Measurements from ENCODE around the gene EPHA6.
"Not testable (repeated sequence)": the region's sequence is repeated elsewhere in the genome, so short reads cannot be mapped to it uniquely, and the experiment has no call there.

Gene EPHA6

DNA sequence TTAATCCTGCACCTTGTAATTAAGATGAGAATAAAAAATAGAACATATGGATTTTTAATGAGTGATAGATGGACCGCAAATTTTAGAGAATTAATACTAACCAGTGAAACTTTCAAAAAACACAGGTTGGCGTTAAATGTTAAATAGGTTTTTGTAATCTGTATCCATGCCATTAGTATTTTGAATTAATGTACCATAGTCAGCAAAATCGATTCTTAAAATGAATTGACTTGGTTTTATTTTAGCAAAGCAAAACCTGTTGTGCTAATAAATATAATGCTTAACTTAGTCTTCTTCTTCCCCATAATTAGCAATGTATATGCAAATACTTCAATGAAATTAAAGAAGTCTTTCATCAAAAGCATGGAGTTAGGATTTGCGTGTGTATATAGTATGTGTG is 63.1 kb downstream of the EPHA6 start:
- DNase-seq (ENCODE audit: low read depth, low spot score) = no peak
- H3K4me3 ChIP-seq (ENCODE audit: low read length) = no peak overlapping the region

DNA sequence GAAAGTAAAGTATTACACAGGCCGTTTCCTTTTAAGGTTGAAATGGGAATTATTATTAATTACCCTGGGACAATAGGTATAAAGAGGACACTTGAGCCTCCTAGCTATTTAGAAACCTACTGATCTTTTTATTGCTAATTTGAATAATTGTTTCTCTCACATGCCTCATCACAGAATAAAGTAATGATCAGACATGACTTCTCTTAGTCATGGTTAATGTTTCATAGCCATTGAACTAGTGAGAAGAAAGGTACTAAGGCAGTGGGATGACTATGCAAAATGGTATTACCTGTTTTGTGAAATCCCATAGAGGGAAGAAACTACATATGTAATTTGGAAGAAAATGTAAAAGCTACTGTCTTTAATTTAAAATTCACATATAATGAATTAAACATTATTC is 85.6 kb downstream of the EPHA6 start:
- DNase-seq (ENCODE audit: low read depth, low spot score) = no peak
- no peak overlapping the region for H3K4me3 ChIP-seq (ENCODE audit: low read length)

DNA sequence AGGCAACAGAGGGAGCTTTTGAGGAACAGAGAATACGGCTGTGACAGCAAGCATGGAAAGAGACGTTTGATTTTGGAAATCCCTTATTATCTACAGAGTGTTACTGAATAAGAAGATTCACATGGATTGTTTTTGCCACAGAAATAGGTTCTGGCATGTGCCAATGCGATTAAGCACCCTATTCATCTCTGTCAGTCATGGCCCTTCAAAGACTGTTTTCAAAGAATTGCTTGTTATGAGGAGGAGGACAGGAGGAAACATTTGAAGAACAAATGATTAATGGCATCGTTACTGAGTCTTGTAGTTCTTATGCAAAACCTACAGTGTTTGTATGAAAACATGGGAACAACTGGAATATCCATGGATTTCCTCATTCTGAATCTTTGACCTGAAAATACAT is 86.2 kb downstream of the EPHA6 start:
- no peak overlapping the region for H3K4me3 ChIP-seq (ENCODE audit: low read length)
- DNase-seq (ENCODE audit: low read depth, low spot score) = no peak

DNA sequence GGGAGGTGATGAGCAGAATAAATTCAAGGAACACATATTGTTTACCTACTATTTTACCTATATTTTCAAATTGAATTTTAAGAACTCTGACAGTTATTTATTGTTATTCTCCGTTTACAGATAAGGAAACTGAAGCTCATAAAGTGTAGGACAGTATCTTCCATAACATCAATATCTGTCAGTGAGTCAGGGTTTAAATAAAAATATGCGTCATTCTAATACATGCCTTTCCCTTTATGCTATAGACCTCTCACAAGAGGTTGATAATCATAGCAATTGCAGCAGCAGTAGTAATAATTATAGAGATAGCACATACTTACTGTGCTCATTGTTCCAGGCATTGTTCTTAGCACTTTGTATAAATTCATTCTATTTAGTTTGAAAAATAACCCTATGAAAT is 101.1 kb downstream of the EPHA6 start:
- no peak overlapping the region for H3K4me3 ChIP-seq (ENCODE audit: low read length)
- DNase-seq (ENCODE audit: low read depth, low spot score) = no peak

DNA sequence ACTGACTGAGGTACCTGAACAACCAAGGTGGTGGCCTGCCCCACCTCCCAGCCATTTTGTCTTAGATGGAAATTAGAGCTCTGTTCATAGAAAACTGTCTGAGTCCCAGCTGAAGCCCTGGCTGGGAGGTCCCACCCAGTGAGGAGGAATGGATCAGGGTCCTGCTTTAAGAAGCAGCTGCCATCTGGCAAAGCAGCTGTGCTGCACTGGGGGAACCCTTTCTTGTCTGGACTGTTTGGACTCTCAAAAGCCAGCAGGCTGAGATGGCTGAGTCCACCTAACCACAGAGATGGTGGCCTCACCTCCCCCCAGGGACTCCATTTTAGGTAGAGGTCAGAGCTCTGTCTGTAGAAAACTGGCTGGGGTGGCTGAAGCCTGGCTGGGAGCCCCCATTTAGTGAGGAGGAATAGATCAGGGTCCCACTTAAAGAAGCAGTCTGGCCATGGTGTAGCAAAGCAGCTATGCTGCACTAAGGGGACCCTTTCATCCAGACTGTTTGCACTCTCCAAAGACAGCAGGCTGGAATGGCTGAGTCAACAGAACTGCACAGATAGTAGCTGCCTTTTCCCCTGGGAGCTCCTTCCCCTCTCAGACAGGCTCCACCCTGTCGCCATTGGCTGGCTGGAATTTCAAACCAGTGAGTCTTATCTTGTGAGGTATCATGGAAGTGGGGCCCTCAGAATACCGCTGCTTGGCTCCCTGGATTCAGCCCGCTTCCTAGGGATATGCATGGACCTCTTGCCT is 116.9 kb downstream of the EPHA6 start:
- no peak for DNase-seq (ENCODE audit: low read depth, low spot score)

DNA sequence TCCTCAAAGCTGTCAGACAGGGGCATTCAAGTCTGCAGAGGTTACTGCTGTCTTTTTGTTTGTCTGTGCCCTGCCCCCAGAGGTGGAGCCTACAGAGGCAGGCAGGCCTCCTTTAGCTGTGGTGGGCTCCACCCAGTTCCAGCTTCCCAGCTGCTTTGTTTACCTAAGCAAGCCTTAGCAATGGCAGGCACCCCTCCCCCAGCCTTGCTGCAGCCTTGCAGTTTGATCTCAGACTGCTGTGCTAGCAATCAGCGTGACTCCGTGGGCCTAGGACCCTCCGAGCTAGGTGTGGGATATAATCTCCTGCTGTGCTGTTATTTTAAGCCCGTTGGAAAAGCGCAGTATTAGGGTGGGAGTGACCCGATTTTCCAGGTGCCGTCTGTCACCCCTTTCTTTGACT is 127.7 kb downstream of the EPHA6 start:
- DNase-seq (ENCODE audit: low read depth, low spot score); H3K4me3 ChIP-seq (ENCODE audit: low read length): not testable (repeated sequence)

More for the DNA sequence above, 116.9 kb downstream of the EPHA6 start:
- H3K4me3 ChIP-seq (ENCODE audit: low read length) = no peak overlapping the region

DNA sequence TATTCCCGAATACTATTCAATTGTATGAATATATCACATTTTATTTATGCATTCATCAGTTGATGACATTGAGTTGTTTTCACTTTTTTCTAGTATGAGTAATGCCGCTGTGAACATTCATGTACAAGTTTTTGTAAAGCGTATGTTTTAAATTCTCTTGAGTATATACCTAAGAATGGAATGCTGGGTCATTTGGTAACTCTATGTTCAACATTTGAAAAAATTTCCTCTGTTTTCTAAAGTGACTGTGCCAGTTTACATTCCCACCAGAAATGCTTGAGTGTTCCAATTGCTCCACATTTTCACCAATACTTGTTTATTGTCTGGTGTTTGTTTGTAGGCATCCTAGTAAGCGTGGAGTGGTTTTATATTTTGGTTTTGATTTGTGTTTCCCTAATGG is 144.5 kb downstream of the EPHA6 start:
- no peak for DNase-seq (ENCODE audit: low read depth, low spot score)
- no peak overlapping the region for H3K4me3 ChIP-seq (ENCODE audit: low read length)

DNA sequence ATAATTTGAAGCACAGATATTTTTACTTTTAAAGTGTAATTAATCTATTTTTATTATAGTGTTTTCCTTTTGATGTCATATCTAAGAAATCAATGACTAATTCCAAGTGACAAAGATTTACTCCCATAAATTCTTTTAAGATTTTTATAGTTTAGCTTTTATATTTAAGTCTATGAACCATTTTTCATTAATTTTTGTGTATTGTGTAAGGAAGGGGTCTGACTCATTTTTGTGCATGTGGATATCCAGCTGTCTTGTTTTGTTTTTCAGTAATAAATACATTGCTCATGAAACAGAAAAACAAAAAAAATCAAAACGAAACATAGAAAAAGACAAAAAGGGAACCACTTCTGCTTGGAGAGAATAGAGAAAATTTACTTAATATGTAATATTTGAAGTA is 145.1 kb downstream of the EPHA6 start:
- no peak overlapping the region for H3K4me3 ChIP-seq (ENCODE audit: low read length)
- DNase-seq (ENCODE audit: low read depth, low spot score) = no peak

DNA sequence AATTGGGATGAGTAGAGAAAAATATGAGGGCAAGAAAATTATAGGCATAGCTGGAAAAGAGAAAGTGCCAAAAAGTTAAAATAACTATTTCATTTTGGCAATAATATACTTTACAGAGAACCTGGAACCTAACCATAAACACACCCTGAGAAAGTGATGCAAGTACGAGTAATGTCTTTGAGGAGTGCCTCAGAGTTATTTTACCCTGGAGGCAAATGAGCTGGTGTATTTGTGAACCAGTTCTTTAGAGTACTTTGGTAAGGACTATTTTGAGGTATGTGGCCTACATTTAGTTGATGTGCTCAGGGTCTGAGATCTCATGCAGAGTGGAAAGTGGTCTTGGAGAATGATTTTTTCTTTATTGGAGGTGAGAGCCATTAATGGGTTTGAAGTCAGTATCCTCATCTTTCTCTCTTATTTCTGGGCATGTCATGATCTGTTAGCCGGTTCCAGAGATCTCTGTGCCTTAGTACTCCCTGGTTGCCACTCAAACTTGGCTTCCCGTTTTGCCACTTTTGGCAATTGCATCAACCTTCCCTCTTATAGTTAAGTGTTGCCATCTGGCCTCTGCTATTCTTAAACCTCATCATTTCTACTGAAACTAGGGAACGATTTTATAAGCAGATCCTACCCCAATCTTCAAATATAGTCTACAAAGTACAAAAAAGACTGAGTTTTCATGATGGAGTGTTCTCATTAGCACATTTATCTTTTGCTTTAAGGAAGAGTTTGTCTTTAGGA is 145.7 kb downstream of the EPHA6 start:
- DNase-seq (ENCODE audit: low read depth, low spot score) = no peak
- H3K4me3 ChIP-seq (ENCODE audit: low read length) = no peak overlapping the region

DNA sequence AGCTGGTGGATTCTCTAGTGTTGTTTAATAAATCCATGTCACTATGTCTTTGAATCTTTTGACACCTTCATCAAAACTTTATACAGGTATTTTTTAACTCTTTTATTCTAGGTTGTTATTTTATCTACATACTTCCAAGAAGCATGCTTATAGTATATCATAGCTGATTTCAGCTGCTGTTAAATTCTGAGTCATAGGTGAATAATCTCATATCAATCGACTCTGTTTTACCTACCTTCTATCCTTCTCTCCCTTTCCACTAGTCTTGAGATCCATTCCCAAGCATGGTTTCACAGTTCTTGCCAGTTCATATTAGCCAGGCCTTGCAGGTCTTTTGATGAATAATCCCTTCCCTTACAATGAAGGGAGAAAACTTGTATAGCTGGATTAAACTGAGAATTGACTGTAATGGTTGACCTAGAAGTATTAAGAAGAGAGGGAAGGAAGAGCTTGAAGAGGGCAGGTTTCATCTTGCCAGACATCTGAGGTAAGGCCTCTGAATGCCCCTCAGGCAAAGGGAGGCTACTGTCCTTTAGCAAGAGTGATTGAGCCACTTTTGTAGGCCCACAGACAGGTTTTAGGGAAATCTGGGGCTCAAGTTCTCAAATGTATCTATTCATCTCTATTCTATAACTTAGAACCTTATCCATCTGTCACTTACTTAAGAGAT is 146.4 kb downstream of the EPHA6 start:
- no peak for DNase-seq (ENCODE audit: low read depth, low spot score)
- H3K4me3 ChIP-seq (ENCODE audit: low read length) = no peak overlapping the region

DNA sequence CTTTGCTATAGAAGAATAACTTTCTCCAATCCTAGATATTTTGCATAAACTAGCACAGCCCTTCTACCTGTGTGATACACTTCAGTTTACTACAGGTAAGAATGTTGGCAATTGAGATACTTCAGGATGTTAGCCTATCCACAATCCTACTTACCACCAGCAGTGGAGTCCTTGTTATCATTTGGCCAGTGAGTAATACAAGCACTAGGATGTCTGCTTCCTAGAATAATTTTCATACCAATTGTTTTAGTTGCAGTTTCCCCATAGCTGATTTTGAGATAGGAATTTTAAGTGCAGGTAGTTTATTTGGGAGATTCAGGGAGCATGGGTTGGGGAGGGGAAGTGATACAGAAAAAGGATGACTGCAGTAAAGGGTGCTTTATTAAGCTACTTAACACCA is 147.2 kb downstream of the EPHA6 start:
- DNase-seq (ENCODE audit: low read depth, low spot score) = no peak
- no peak overlapping the region for H3K4me3 ChIP-seq (ENCODE audit: low read length)

DNA sequence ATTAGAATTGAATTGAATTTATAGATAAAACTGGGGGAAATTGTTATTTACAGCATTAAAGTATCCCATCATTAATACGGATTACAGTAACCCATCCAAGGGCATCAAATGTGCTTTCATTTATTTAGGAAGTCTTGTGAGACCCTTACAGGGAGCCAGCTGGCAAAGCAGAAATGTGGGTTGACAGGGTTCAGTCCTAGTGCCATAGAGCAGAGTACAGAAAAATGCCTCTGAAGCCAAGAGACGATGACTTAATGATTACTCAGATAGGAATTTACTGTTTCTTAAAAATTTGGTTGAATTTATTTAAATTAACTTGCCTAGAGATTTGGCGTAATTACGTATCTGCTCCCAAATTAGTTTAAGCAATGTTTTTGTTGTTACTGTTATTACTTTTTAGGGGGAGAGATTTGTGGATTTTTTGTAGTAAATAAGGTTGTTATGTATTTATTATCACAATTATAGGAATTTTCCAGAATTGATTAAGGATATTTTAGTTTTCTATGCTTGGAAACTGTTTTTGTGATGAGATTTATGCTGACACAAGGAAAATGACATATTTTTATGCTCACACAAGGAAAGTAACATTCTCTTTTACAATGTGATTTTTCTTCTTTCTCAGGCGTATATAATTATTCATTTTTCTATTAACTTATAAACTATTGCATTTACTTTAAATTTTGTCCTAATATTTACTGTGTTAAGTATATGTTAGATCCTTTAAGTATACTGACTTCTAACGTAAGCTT is 152.0 kb downstream of the EPHA6 start:
- no peak for DNase-seq (ENCODE audit: low read depth, low spot score)

DNA sequence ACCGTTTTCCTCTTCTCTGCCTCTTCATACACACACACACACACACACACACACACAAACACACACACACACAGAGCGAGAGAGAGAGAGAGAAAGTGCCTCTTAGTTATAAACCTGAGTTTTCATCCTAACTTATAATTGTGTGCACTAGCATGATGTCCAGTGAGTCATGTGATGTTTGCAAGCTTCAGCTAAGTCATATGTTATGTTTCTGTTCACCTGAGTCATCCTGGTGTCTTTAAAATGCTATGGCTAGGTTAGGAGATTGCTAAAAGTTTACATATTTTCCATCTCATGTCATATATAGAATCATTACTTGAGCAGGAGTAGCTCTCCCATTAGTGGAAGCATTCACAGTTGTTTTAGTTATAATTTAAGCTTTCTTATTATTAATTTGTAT is 155.8 kb downstream of the EPHA6 start:
- DNase-seq (ENCODE audit: low read depth, low spot score) = no peak
- no peak overlapping the region for H3K4me3 ChIP-seq (ENCODE audit: low read length)

More for the DNA sequence above, 152.0 kb downstream of the EPHA6 start:
- H3K4me3 ChIP-seq (ENCODE audit: low read length) = no peak overlapping the region

DNA sequence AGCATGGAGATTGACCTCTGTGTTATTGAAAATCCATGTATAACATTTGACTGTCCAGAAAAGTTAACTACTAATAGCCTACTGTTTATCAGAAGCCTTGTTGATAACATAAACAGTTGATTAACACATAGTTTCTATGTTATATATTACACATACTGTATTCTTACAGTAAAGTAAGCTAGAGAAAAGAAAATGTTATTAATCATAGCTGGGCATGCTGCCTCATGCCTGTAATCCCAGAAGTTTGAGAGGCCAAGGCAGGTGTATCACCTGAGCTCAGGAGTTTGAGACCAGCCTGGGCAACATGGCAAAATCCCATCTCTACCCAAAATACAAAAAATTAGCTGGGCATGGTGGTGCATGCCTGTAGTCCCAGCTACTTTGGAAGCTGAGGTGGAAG is 163.3 kb downstream of the EPHA6 start:
- no peak for DNase-seq (ENCODE audit: low read depth, low spot score)
- H3K4me3 ChIP-seq (ENCODE audit: low read length) = no peak overlapping the region

DNA sequence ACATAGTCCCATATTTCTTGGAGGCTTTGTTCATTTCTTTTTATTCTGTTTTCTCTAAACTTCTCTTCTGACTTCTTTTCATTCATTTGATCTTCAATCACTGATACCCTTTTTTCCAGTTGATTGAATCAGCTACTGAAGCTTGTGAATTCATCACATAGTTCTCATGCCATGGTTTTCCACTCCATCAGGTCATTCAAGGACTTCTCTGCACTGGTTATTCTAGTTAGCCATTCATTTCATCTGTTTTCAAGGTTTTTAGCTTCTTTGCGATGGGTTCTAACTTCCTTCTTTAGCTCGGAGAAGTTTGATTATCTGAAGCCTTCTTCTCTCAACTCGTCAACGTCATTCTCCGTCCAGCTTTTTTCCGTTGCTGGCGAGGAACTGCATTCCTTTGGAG is 169.3 kb downstream of the EPHA6 start:
- not testable (repeated sequence) for H3K4me3 ChIP-seq (ENCODE audit: low read length); DNase-seq (ENCODE audit: low read depth, low spot score)

DNA sequence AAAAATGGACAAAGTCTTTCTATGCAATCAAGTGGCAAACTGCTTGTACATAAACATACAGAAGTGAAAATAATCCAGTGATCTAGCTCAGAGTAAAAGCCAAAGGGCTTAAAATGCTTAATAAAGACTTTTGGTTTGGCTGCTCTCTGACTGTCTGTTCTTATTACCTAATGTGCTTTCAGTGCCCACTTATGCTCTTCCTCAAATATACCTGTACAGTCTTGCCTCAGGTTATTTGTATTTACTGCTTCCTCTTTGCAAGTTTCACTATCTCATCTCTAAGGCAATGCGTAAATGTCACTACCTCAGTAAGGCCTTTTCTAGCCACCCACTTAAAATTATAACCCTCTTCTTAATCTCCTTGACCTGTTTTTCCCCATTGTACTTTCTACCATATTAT is 171.8 kb downstream of the EPHA6 start:
- H3K4me3 ChIP-seq (ENCODE audit: low read length) = no peak overlapping the region
- no peak for DNase-seq (ENCODE audit: low read depth, low spot score)

DNA sequence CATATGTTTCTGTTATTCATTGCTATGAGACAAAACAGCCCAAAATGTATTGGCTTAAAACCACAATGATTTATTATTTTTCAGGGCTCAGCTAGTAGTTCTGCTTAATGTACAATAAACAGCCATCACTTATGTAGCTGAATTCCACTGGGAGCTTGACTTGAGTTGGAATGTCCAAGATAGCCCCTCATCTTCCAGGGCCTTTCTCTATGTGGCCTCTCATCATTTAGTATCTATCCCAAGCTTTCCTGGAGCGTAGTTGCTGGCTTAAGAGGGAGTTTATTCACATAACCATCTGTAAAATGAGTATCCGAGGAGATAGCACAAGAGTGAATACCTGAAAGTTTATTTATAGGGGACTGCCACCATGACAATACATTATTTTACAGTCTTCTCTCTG is 176.8 kb downstream of the EPHA6 start:
- no peak overlapping the region for H3K4me3 ChIP-seq (ENCODE audit: low read length)
- no peak for DNase-seq (ENCODE audit: low read depth, low spot score)

DNA sequence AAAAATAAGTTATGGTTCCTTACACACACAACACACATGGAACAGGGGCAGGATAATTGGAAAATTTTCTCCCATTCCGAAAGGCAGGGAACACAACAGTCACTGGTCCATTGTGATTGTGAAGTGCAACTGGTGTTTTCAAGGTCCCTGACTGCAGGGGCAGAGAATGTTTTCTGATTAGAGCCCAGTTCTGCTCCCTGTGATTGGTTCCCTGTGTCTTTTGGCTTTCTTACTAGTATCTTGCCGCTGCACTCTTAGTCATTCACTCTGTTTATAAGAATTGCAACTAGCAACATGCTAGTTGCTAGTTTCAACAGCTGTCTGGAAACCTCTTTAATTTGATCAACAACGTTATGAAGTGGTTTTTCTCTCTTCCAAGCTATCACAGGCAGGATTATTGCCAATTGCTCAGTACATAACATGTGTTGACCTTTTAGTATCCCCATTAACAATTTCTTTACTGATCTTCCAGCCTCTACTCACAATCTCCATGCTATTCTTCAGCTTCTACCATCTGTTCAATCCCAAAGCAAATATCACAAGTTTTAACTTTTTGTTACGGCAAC is 177.5 kb downstream of the EPHA6 start:
- DNase-seq (ENCODE audit: low read depth, low spot score) = no peak
- H3K4me3 ChIP-seq (ENCODE audit: low read length) = no peak overlapping the region

DNA sequence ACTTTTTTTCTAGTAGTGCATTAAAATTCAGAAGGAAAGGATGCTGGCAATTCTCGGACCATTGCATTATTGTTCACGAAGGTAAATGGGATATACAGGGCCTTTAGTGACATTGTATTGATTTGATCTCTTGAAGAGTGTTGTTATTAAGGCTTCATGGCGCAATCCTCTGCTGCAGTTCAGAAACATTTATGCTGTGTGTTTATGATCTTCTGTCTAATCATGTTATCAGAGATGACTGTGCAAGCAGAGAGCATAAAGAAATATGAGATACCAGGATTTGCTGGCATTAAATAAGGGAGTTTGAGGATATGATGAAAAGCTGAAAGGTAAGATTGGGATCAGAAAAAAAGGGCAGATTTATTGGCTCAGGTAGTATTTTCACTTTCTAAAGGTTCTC is 180.6 kb downstream of the EPHA6 start:
- no peak overlapping the region for H3K4me3 ChIP-seq (ENCODE audit: low read length)
- no peak for DNase-seq (ENCODE audit: low read depth, low spot score)

Data from Jurkat, Clone E6-1 (cell line).